Prostate gland (tissue), 2 donors: ENCODE data around the gene TLCD3B.

Experiments
- CTCF ChIP-seq, 4 experiments: fragments of 200-600 bp in 2 of 4; fragments of 450-650 bp in 2 of 4; sonication (generic) in 2 of 4; IDR thresholded peaks; 1 replicate in 3 of 4; 2 replicates in 1 of 4; pipeline ENCODE4 v1.5.1; 2016 to 2019; ENCODE audit warnings: antibody characterized with exemption in 4 of 4, mild to moderate bottlenecking in 2 of 4, moderate library complexity in 2 of 4
- POLR2A ChIP-seq: fragments of 450-650 bp; IDR thresholded peaks from one replicate; pipeline ENCODE4 v1.6.1; 2016; ENCODE audit warnings: antibody characterized with exemption, mild to moderate bottlenecking
- POLR2AphosphoS5 ChIP-seq: sonication (generic); formaldehyde crosslinking; IDR thresholded peaks from one replicate; pipeline ENCODE4 v1.6.1; 2017; ENCODE audit warnings: antibody characterized with exemption

- TF ChIP-seq CTCF (IDR thresholded peaks at IDR 0.05) (no peak), POLR2AphosphoS5 (no peak), POLR2A (no peak)
Measured at GRCh38 chr16:30028438-30029076, 2.5 kb downstream of the TLCD3B start.
